Adrenal gland (tissue), 12 donors: Measurements from ENCODE around the gene AP2A2. TPM values are rescaled to one million over a fixed set of nuclear protein-coding genes. Genes with fewer than 3 reads are reported as not detected.
A peak's percentile ranks its signal among the peaks of the same experiment; 100 is the strongest.

Source experiments
- DNase-seq, 7 donors: peaks; one replicate each; pipeline ENCODE4 v3.0.0-alpha.2; 2019 to 2020
- H3K27ac ChIP-seq, 5 donors: fragments of 200-600 bp; sonication (generic) in 4 of 5; 1 replicate in 3 of 5; 2 replicates in 2 of 5; pipeline versions ENCODE4 v1.5.1 to v1.8.0; 2016 to 2020; ENCODE audit warnings: mild to moderate bottlenecking in 1 of 5
- H3K27me3 ChIP-seq: fragments of 200-600 bp; 2 replicates; pipeline ENCODE4 v1.8.0; 2021
- H3K36me3 ChIP-seq, 2 donors: fragments of 200-600 bp; replicated peaks in 1 of 2; 1 replicate in 1 of 2; 2 replicates in 1 of 2; pipeline versions ENCODE4 v1.5.1 to v1.8.0; 2018 to 2022
- H3K4me1 ChIP-seq, 2 donors: fragments of 200-600 bp; replicated peaks in 1 of 2; 1 replicate in 1 of 2; 2 replicates in 1 of 2; pipeline versions ENCODE4 v1.5.1 to v1.8.0; 2018 to 2021
- H3K4me3 ChIP-seq, 4 donors: fragments of 200-600 bp; sonication (generic) in 3 of 4; one replicate each; pipeline ENCODE4 v1.5.1; 2016 to 2018
- H3K9me3 ChIP-seq, 3 donors: fragments of 200-600 bp; sonication (generic) in 1 of 3; replicated peaks in 1 of 3; 1 replicate in 2 of 3; 2 replicates in 1 of 3; pipeline versions ENCODE4 v1.5.1 to v1.8.0; 2016 to 2021
- POLR2A ChIP-seq, 2 donors: fragments of 450-650 bp; IDR thresholded peaks; one replicate each; pipeline ENCODE4 v1.6.1; 2017; ENCODE audit warnings: antibody characterized with exemption in 2 of 2, mild to moderate bottlenecking in 2 of 2, moderate library complexity in 1 of 2
- WGBS, 4 donors: extraction: QIAGEN DNeasy Blood & Tissue Kit in 2 of 4; methylation state at CpG; one replicate each; pipeline versions ENCODE4 v1.1.5 to v1.1.7; 2013 to 2017; 5-methylcytosine and 5-hydroxymethylcytosine counted together
- intact Hi-C, 2 donors: fragments of 100-400 bp; cut with DNase I; formaldehyde crosslinking; loops; one replicate each; pipeline versions ENCODE4 v1.14.1 to v1.15.0; 2022 to 2023
- polyA plus RNA-seq, 3 donors: library from polyadenylated mRNA; stranded (reverse); fragments of 200-250 nt in 2 of 3; fragments of 350-450 nt in 1 of 3; fragmentation: Illumina TruSeq in 1 of 3; extraction: RNeasy Lipid Tissue Mini Kit (QIAGEN cat#74804) in 1 of 3; gene quantifications; one replicate each; pipeline ENCODE4 v1.2.3, GENCODE V29; 2013 to 2014
- total RNA-seq, 9 donors: library from RNA; depleted of rRNA in 4 of 9; stranded (reverse); fragments of >200 nt in 4 of 9; fragments of 120-200 nt in 1 of 9; fragmentation: NEBNext Ultra II Directional in 1 of 9; extraction: Animal tissue kit (Norgen Biotek cat#: 25700) in 1 of 9; gene quantifications; one replicate each; pipeline versions ENCODE4 v1.1.0 to v1.2.4, GENCODE V29; 2013 to 2023
- TF ChIP-seq, protein P1 (sequence below), 6 experiments: fragments of 450-650 bp in 4 of 6; fragments of 200-600 bp in 2 of 6; sonication (generic) in 1 of 6; IDR thresholded peaks; 1 replicate in 5 of 6; 2 replicates in 1 of 6; pipeline versions ENCODE4 v1.5.1 to v1.8.0; 2016 to 2021; ENCODE audit warnings: antibody characterized with exemption in 6 of 6, mild to moderate bottlenecking in 2 of 6, moderate library complexity in 1 of 6
- donor health status: healthy with polysubstance abuse.
- donor health status: Bipolar disorder and iron deficiency.
- donor health status: DM: yes; HTN: yes; CAD: no.
- donor health status: DM: no; HTN: no; CAD: no.
- donor health status: DM: no; HTN: no; CAD: no.
- donor health status: DM: yes; HTN: yes; CAD: no.

AP2A2 gene
- total and polyA plus RNA-seq, 12 donors, result 15.3 to 115 (median 73.1) TPM

- no peak for DNase-seq
- Histone ChIP-seq H3K4me1 (peaks cover 7 to 9% of the 10 kb centered on the region in 2 donors), H3K9me3 (no peaks in the 10 kb centered on the region), H3K36me3 (peaks cover 0 to 34% of the 10 kb centered on the region in 2 donors), H3K27me3 (no peaks in the 10 kb centered on the region), H3K27ac (no peak overlapping the region), H3K4me3 (no peak overlapping the region)
- TF ChIP-seq, protein P1, sequence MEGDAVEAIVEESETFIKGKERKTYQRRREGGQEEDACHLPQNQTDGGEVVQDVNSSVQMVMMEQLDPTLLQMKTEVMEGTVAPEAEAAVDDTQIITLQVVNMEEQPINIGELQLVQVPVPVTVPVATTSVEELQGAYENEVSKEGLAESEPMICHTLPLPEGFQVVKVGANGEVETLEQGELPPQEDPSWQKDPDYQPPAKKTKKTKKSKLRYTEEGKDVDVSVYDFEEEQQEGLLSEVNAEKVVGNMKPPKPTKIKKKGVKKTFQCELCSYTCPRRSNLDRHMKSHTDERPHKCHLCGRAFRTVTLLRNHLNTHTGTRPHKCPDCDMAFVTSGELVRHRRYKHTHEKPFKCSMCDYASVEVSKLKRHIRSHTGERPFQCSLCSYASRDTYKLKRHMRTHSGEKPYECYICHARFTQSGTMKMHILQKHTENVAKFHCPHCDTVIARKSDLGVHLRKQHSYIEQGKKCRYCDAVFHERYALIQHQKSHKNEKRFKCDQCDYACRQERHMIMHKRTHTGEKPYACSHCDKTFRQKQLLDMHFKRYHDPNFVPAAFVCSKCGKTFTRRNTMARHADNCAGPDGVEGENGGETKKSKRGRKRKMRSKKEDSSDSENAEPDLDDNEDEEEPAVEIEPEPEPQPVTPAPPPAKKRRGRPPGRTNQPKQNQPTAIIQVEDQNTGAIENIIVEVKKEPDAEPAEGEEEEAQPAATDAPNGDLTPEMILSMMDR (IDR thresholded peaks at IDR 0.05), result no peak
- TF ChIP-seq POLR2A (IDR thresholded peaks at IDR 0.05), result no peak
- WGBS, 4 donors, result 90 to 94% (median 92%) methylated on average over 7 of the region's 7 CpGs
- intact Hi-C loops, result no loop called here
Observed at GRCh38 chr11:905952-906351, 19.7 kb upstream of the AP2A2 start.

DNA sequence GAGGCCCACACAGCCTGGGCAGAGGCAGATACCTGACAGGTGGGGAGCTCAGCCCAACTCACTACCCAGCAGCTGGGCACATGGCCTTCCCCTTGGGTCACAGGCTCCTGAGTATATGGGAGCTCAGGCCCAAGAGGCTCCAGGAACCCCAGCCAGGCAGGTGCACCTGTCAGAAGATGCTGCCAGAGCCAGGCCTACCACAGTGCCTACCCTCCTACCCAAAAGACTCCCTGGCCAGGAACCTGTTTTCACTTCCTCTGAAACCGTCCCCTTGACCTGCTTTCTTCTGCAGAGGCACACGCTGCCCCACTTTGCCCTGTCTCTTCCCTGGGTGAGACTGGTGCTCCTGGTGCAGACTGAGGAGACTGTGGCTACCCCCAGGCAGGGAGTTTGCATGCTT, 18.0 kb upstream of the AP2A2 start:
- TF ChIP-seq, protein P1 (IDR thresholded peaks at IDR 0.05), result no peak
- H3K36me3 ChIP-seq, result peaks cover 0 to 17% of the 10 kb centered on the region in 2 donors
- no peaks in the 10 kb centered on the region for H3K27me3 ChIP-seq
- intact Hi-C loops, result loop anchor here in 1 of 2 donors (2.0 kb wide), 1 partner anchor 59 kb away; no protein-coding TSS in a partner anchor
- DNase-seq, result no peak
- H3K9me3 ChIP-seq, result no peaks in the 10 kb centered on the region
- 57 to 71% (median 66%) methylated on average over 2 of the region's 2 CpGs for WGBS, 4 donors
- no peak overlapping the region for H3K4me3 ChIP-seq
- peaks cover 12 to 17% of the 10 kb centered on the region in 2 donors for H3K4me1 ChIP-seq
- H3K27ac ChIP-seq, result no peak overlapping the region

DNA sequence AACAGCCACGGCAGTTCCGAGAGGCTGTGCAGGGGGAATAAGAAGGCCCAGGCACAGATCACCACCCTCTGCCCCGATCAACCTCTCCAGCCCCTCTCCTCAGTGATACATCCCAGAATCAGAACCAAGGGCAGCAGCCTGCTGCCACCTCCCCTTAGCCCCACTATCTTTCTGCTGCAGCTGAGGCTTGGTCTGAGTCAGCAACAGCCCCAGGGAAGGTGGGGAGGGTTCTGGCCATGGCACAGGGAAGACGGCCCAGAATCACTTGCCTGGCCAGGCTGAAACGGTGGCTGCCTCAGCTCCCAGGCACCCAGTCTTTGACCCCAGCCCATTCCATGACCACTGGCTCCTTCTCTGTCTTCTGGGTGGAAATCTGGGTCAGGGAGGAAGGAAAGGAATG, 17.4 kb upstream of the AP2A2 start:
- DNase-seq, result peak in 4 of 7 donors; percentile 38 to 64 (median 48)
- no peak for TF ChIP-seq POLR2A (IDR thresholded peaks at IDR 0.05)
- TF ChIP-seq, protein P1 (IDR thresholded peaks at IDR 0.05), result no peak
- H3K9me3 ChIP-seq, result no peaks in the 10 kb centered on the region
- H3K36me3 ChIP-seq, result peaks cover 0 to 11% of the 10 kb centered on the region in 2 donors
- H3K4me1 ChIP-seq, result peaks cover 12 to 17% of the 10 kb centered on the region in 2 donors
- no peak overlapping the region for H3K4me3 ChIP-seq
- intact Hi-C loops, result loop anchor here in 1 of 2 donors (2.0 kb wide), 1 partner anchor 59 kb away; no protein-coding TSS in a partner anchor
- H3K27ac ChIP-seq, result no peak overlapping the region
- H3K27me3 ChIP-seq, result no peaks in the 10 kb centered on the region
- WGBS, 4 donors, result 66 to 81% (median 71%) methylated on average over 4 to 5 of the region's 5 CpGs

DNA sequence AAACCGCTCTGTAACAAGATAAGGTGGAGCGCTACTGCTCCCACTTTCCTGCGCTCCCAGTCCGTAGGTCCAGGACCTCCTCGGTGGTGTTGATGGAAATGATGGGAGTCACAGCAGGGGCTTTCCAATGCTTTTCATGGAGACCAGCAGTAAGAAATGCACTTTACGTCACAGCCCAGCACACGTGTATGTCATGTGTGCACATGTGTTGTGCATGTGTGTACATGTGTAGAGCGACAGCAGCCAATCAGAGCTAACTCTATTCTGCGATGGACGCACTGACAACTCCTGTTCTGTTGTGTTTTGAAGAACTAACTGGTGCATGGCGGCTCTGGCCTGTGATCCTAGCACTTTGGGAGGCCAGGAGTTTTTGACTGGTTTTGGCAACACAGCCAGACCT, 16.3 kb upstream of the AP2A2 start:
- no peak for TF ChIP-seq POLR2A (IDR thresholded peaks at IDR 0.05)
- TF ChIP-seq, protein P1 (IDR thresholded peaks at IDR 0.05), result no peak
- intact Hi-C loops, result loop anchor here in 1 of 2 donors (2.0 kb wide), 1 partner anchor 61 kb away; no protein-coding TSS in a partner anchor
- Histone ChIP-seq H3K4me3 (no peak overlapping the region), H3K9me3 (no peaks in the 10 kb centered on the region), H3K27me3 (no peaks in the 10 kb centered on the region), H3K27ac (no peak overlapping the region), H3K4me1 (peaks cover 12 to 21% of the 10 kb centered on the region in 2 donors), H3K36me3 (peaks cover 0 to 3% of the 10 kb centered on the region in 2 donors)
- WGBS, 4 donors, result 88 to 92% (median 91%) methylated on average over 8 to 11 of the region's 11 CpGs
- no peak for DNase-seq
